ENCODE measurements around the gene SLC6A17.

DNA sequence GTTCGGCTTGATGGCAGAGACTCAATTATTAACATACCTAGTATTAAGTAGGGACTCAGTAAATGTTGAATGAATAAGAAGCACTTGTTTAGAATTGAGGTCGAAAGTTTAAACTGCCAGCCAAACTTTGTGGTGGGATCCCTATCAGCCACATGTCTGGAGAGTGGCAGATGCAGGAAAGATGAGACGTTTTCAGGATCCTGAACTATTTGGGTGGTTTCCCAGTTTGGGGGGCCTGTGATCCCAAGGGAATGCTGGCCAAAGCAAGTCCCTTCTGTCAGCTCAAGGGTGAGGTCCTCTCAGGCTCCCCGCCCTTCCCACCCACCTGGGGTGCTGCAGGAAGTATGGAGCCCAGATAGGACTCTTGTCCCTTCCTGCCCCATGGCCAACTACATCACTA is 98.5 kb downstream of the SLC6A17 start:
- no peak for TF ChIP-seq TCF12 (IDR thresholded peaks at IDR 0.05; ENCODE audit: low read depth)
- TF ChIP-seq REST (IDR thresholded peaks at IDR 0.05; ENCODE audit: low read depth), result no peak
- TF ChIP-seq EP300 (IDR thresholded peaks at IDR 0.05; ENCODE audit: borderline replicate concordance), result no peak
- TF ChIP-seq NFIC (IDR thresholded peaks at IDR 0.05), result no peak
- TF ChIP-seq ZBTB7A (IDR thresholded peaks at IDR 0.05; ENCODE audit: low read depth), result no peak
- TF ChIP-seq CREB1 (IDR thresholded peaks at IDR 0.05; ENCODE audit: low read depth), result no peak
- TF ChIP-seq TAF1 (IDR thresholded peaks at IDR 0.05; ENCODE audit: low read depth), result no peak
- no peak for TF ChIP-seq TEAD4 (IDR thresholded peaks at IDR 0.05)
- TF ChIP-seq MAX (IDR thresholded peaks at IDR 0.05), result no peak
- no peak for TF ChIP-seq RAD21 (IDR thresholded peaks at IDR 0.05; ENCODE audit: low read depth)

Data from Ishikawa (cell line).